Measurements from ENCODE around the gene L2HGDH. TPM values are rescaled to one million over a fixed set of nuclear protein-coding genes. Genes with fewer than 3 reads are reported as not detected.

The L2HGDH gene
- total RNA-seq, 1 experiment from 2014 or later: 13.9 TPM

GRCh38 chr14:50215416-50215815, 96.6 kb downstream of the L2HGDH start:
- no peaks in the 10 kb centered on the region for H3K27me3 Mint-ChIP-seq (ENCODE audit: unreplicated experiment)
- H3K4me1 Mint-ChIP-seq (ENCODE audit: low read depth, unreplicated experiment): peaks cover 9% of the 10 kb centered on the region
- CTCF ChIA-PET: no interaction called here
- no peak for TF ChIP-seq CTCF (IDR thresholded peaks at IDR 0.05; ENCODE audit: unreplicated experiment)
- H3K36me3 Mint-ChIP-seq (ENCODE audit: insufficient read depth, unreplicated experiment): no peaks in the 10 kb centered on the region
- no peak overlapping the region for H3K27ac Mint-ChIP-seq (ENCODE audit: unreplicated experiment)
- H3K4me3 Mint-ChIP-seq (ENCODE audit: low read depth, unreplicated experiment): no peak overlapping the region
- intact Hi-C loops (cut with micrococcal nuclease; ENCODE audit: unreplicated experiment): no loop called here
- no TSS peak for BruUV-seq (replicated peaks)
- no peaks in the 10 kb centered on the region for H3K9me3 Mint-ChIP-seq (ENCODE audit: low read depth, unreplicated experiment)
- no peak for DNase-seq

GRCh38 chr14:50213795-50214194, 98.2 kb downstream of the L2HGDH start:
- no TSS peak for BruUV-seq (replicated peaks)
- intact Hi-C loops (cut with micrococcal nuclease; ENCODE audit: unreplicated experiment): no loop called here
- Mint-ChIP-seq H3K9me3 (ENCODE audit: low read depth, unreplicated experiment) (no peaks in the 10 kb centered on the region), H3K4me1 (ENCODE audit: low read depth, unreplicated experiment) (peaks cover 9% of the 10 kb centered on the region), H3K27me3 (ENCODE audit: unreplicated experiment) (no peaks in the 10 kb centered on the region), H3K4me3 (ENCODE audit: low read depth, unreplicated experiment) (no peak overlapping the region), H3K27ac (ENCODE audit: unreplicated experiment) (no peak overlapping the region), H3K36me3 (ENCODE audit: insufficient read depth, unreplicated experiment) (no peaks in the 10 kb centered on the region)
- no peak for DNase-seq
- CTCF ChIA-PET: no interaction called here
- no peak for TF ChIP-seq CTCF (IDR thresholded peaks at IDR 0.05; ENCODE audit: unreplicated experiment)

GRCh38 chr14:50212726-50213125, 99.3 kb downstream of the L2HGDH start:
- BruUV-seq (replicated peaks): no TSS peak
- Mint-ChIP-seq H3K9me3 (ENCODE audit: low read depth, unreplicated experiment) (no peaks in the 10 kb centered on the region), H3K4me3 (ENCODE audit: low read depth, unreplicated experiment) (no peak overlapping the region), H3K27me3 (ENCODE audit: unreplicated experiment) (no peaks in the 10 kb centered on the region), H3K4me1 (ENCODE audit: low read depth, unreplicated experiment) (peaks cover 9% of the 10 kb centered on the region), H3K36me3 (ENCODE audit: insufficient read depth, unreplicated experiment) (no peaks in the 10 kb centered on the region), H3K27ac (ENCODE audit: unreplicated experiment) (no peak overlapping the region)
- CTCF ChIA-PET: no interaction called here
- no peak for TF ChIP-seq CTCF (IDR thresholded peaks at IDR 0.05; ENCODE audit: unreplicated experiment)
- DNase-seq: no peak
- intact Hi-C loops (cut with micrococcal nuclease; ENCODE audit: unreplicated experiment): no loop called here

- Mint-ChIP-seq H3K4me1 (ENCODE audit: low read depth, unreplicated experiment) (peaks cover 9% of the 10 kb centered on the region), H3K4me3 (ENCODE audit: low read depth, unreplicated experiment) (no peak overlapping the region), H3K36me3 (ENCODE audit: insufficient read depth, unreplicated experiment) (no peaks in the 10 kb centered on the region), H3K27ac (ENCODE audit: unreplicated experiment) (no peak overlapping the region), H3K27me3 (ENCODE audit: unreplicated experiment) (no peaks in the 10 kb centered on the region), H3K9me3 (ENCODE audit: low read depth, unreplicated experiment) (no peaks in the 10 kb centered on the region)
- DNase-seq: no peak
- intact Hi-C loops (cut with micrococcal nuclease; ENCODE audit: unreplicated experiment): no loop called here
- BruUV-seq (replicated peaks): no TSS peak
- CTCF ChIA-PET: no interaction called here
- no peak for TF ChIP-seq CTCF (IDR thresholded peaks at IDR 0.05; ENCODE audit: unreplicated experiment)
Observed at GRCh38 chr14:50210074-50210473, 102.0 kb downstream of the L2HGDH start.
